Measurements from ENCODE around the gene ZNF462.
"Not testable (repeated sequence)": the region's sequence is repeated elsewhere in the genome, so short reads cannot be mapped to it uniquely, and the experiment has no call there.

The ZNF462 gene

DNA sequence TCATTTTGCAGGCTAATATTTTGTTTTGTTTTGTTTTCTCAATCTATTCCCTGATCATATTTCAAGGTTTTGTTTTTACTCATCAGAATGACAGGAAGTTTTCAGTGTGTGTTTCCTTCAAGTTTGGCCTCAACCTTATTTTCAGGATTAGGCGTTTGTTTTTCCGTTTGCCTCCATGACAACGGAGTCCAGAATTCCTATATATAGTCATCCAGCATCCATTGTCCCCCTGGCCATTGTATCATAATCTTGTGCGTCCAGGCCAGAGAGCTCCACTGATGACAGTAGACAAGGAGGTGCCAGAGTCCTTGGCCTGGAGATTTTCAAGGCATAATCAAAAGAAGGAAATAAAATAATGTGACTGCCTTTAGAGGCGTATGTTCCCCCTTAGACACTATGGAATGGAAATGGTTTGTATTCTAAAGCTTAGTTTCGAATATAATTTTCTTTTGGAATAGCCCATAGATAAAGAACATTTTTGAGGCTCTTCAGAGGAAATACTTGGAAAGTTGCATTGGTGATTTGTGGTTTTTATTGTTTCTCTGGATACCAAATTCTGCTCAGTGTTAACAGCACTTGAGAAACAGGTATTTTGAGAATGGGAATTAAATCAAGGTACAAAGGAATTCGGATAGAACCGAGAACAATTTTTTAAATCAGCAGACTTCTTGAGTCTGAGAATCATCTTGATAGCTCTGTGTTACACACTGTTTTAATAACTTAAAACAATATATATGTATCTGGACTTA, 99.8 kb downstream of the ZNF462 start:
- no peak for DNase-seq (ENCODE audit: low read depth in 2 of 2)

DNA sequence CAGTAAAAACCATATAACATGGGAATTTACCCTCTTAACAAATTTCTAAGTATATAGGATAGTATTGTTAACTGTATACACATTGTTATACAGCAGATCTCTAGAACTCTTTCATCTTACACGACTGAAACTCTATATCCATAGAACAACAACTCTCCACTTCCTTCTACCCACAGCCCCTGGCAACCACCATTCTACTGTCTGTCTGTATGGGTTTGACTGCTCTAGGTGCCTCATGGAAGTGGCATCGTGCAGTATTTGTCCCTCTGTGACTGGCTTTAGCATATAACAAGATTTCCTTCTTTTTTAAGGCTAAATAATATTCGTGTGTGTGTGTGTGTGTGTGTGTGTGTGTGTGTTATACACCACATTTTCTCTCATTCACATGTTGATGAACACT, 100.7 kb downstream of the ZNF462 start:
- no peak for DNase-seq (ENCODE audit: low read depth in 2 of 2)

DNA sequence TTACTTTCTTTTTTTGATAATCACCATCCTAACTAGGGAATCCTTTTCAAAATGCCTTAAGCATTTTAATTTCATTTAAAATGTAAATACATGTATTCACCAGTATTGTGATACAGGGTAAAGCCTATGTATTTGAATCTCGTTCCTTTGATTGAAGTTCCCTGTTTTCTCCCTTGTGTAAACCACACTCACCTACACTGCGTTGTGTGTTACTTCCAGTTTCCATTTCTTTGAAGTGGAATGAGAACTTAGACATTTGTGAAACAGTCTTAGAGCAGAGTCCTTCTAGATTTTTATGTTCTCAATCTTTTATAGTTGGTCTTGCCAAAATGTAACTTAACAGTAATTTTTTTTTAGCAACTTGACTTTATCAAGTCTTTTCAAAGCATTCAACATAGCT, 101.4 kb downstream of the ZNF462 start:
- DNase-seq (ENCODE audit: low read depth in 2 of 2): no peak

- no peak for DNase-seq (ENCODE audit: low read depth in 2 of 2)
These were observed 102.0 kb downstream of the ZNF462 start for GRCh38 chr9:106964822-106965525.

DNA sequence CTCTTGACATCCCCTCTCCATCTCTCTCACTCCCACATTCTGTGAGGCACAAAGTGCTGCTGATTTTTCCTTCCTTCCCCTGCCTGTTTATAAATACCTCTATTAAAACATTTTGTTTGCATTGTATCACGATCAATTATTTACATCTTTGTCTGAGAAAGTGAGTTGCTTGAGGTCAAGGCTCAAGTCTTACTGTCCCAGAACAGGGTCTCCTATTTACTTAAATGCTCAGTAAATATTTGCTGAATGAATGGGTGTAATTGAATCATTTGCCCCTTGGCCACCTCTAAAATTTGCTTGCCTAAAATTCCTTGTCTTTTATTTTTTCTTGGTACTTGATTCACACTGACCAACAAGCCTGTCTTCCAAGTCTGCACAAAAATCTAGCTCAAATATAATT, 103.5 kb downstream of the ZNF462 start:
- DNase-seq (ENCODE audit: low read depth in 2 of 2): no peak

DNA sequence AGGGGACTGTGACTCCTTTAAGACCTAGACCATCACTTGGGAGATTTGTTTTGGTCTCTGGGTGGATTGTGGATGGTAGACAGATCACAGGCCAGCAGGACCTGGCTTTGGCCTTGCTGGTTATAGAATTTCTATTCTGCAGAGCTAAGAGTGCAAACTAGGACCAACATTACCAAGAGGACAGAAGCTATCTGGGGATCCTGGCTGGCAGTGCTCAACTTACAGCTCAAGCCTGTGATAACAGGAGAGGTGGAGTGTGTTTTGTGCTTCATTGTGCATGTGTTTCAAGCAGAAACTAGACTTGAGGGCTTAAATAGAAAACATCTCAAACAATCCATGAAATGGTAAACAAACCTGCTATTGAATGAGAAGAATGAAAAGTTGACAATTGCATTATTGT, 106.7 kb downstream of the ZNF462 start:
- no peak for DNase-seq (ENCODE audit: low read depth in 2 of 2)

DNA sequence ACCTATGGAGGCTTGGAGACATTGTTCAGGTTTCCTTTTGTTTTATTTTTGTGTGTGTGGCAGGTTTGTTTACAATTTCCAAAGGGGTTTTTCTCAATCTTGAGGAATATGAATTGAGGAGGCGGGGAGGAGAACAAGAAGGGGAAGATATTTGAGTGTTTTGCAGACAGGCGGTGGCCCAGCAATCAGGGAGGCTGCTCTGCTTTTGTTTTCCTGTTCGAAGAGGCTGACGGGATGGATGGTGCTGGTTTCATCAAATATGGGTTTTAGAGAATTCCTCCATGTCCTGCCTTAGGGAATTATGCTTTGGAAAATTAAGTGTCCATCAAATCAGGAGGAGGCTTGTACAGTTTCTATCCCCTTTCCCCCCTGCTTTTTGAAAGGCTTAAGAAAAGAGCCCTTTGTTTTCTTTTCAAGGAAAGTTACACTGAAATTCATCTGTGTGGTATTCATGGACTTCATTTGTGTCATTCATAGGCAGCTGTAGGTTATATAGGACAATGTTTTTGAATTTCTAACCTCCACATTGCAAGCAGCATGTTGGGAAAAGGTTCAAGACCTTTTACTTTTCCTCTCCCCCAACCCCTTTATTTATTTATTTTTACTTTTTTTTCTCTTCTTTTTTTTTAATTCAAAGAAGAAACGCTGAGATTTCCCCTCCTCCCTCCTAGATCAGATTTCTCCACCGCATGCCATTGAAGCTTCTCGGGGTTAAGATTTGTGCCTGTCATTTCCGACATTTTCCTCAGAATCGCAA, 107.4 kb downstream of the ZNF462 start:
- DNase-seq (ENCODE audit: low read depth in 2 of 2): no peak

GRCh38 chr9:106970976-106971457, 108.1 kb downstream of the ZNF462 start:
- DNase-seq (ENCODE audit: low read depth in 2 of 2): no peak

- no peak for DNase-seq (ENCODE audit: low read depth in 2 of 2)
These were observed 109.1 kb downstream of the ZNF462 start for GRCh38 chr9:106972082-106972481.

GRCh38 chr9:106974341-106974740, 111.4 kb downstream of the ZNF462 start:
- DNase-seq (ENCODE audit: low read depth in 2 of 2): no peak

- no peak for DNase-seq (ENCODE audit: low read depth in 2 of 2)
These were observed 113.8 kb downstream of the ZNF462 start for GRCh38 chr9:106976772-106977171.

GRCh38 chr9:106980551-106981101, 117.7 kb downstream of the ZNF462 start:
- no peak for DNase-seq (ENCODE audit: low read depth in 2 of 2)

DNA sequence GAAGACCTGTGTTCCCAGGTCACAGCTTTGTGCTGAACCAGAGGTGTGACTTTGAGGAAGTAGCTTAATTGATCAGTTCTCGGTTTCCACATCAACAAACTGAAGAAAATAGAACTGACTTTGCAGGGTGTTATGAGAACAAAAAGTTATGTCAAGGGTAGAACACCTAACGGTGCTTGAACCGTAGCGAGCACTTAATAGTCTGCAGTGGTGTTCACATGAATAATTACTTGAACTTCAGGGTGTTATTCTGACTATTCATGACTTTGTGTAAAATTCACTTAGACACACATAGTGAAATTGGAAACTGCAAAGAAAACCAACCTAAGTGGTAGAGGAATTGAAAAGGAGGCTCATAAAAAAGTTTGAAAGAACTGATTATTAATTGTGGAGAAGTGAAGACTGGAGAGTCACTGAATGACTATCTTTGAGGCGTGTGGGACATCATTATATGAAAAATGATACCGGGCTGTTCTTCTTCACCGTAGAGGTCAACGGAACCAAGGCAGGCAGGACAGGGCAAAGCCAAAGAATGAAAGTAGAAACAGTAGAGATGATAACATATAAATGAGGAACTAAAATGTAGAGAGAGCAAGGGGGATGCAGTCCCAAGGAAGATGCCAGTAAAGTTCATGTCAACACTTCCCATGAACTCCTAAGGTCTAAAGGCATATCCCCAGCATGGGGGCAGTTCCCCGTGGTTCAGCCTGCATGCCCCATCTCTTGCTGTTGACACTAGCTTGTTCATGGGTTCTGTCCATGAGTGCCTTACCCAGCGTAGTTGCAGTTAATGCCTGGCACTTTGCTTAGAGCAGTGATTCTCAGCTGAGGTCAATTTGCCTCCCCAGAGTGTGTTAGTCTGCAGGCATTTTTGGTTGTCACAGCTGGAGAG, 118.7 kb downstream of the ZNF462 start:
- no peak for DNase-seq (ENCODE audit: low read depth in 2 of 2)

DNA sequence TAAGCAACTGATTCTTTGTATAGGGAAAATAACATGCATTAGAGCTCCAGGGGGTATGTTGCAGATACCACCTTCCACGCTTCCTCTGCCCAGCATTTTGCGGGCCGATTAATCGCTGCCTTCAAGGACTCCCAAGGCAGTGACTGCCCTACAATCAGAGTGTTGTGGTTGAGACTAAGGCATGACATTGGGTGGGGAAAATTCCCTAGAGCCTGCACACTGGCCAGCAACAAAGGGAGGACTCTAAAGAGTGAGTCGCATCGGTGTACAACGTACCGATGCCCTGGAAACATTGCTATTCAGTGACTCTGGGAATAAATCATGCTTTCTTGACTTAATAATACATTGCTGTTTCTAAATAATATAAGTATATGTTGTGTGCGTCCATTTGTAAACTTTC, 119.7 kb downstream of the ZNF462 start:
- DNase-seq (ENCODE audit: low read depth in 2 of 2): no peak

DNA sequence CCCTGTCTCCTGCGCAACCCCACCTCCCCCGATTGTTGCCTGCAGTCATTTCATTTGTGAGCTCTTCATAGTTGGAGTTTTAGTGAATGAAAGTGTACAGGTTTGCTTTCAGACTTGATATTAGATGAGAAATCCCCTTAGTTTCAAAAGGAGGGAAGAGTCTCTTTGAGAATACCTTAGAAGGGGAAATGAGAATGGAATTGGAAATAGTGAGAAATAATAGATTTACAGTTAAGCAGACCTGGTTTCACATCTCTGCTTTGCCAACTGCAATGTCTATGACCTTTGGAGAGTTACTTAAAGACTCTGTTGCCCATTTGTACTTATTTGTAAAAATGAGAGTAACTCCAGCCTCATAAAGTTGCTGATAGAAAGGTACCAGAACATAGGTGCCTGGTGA, 120.4 kb downstream of the ZNF462 start:
- no peak for DNase-seq (ENCODE audit: low read depth in 2 of 2)

GRCh38 chr9:106989904-106990303, 126.9 kb downstream of the ZNF462 start:
- DNase-seq (ENCODE audit: low read depth in 2 of 2): not testable (repeated sequence)

- no peak for DNase-seq (ENCODE audit: low read depth in 2 of 2)
These were observed 129.2 kb downstream of the ZNF462 start for GRCh38 chr9:106992186-106992585.

DNA sequence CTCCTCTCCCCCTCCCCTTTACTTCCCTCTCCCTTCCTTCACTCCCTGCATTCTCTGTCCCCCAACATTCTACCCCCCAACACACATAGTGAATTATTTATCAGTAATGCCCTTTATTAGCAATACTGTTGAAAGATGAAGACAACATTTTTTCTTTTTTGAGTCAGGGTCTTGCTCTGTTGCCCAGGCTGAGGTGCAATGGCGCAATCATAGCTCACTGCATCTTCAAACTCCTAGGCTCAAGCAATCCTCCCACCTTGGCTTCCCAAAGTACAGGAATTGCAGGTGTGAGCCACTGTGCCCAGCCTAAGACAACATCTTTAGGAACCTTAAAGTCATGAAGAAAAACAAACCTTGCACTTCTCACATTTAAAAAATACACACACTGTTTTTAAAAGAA, 130.6 kb downstream of the ZNF462 start:
- DNase-seq (ENCODE audit: low read depth in 2 of 2): no peak

DNA sequence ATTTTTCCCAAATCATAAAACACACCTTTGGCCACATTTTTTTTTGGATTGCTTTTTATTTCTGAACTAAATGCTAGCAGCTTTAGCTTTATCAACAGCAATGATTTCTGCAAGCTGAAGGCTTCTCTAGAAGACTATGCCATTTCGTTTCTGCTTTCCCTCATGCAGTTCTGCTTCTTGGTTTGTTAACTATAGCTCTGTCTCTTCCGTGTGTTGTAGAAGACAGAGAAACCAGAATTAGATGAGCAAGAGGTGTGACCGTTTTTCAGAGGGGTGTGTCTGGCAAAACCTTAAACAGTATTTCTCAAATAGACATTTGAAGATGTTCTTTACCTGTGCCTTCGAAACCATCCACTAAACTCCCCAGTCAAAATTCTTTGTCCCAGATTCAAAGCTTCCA, 131.5 kb downstream of the ZNF462 start:
- no peak for DNase-seq (ENCODE audit: low read depth in 2 of 2)

DNA sequence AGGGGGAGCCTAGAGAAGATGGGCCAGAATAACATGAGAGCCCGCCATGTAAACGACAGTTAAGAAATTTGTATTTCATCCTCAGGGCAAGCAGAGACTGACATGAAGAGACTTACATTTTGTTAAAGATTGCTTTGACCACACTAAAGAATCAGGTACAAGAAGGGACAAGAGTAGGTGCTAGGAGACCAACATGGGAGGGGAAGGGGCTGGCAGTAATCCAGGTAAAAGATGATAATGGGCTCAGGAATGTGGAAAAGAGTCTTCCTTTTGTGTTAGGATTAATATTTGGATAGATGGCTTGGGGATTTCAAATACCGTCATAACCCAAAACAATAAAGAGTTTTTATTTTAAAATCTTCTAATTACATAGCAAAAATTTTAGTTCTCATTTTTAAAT, 137.3 kb downstream of the ZNF462 start:
- DNase-seq (ENCODE audit: low read depth in 2 of 2): no peak

DNA sequence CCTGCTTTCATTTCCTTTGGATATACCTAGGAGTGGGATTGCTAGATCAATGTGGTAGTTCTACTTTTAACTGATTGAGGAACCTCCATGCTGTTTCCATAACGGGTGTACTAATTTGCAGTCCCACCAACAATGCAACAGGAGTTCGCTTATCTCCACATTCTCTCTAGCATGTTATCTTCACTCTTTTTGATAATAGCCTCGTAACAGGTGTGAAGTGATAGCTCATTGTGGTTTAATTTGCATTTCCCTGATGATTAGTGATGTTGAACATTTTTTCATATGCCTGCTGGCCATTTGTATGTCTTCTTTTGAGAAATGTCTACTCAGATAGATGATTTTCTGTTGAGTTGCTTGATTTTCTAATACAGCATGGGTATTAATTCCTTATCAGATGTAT, 142.2 kb downstream of the ZNF462 start:
- no peak for DNase-seq (ENCODE audit: low read depth in 2 of 2)
